Type B pancreatic cell (in vitro differentiated cells): Measurements from ENCODE around the gene CSH1. TPM values are rescaled to one million over a fixed set of nuclear protein-coding genes. Genes with fewer than 3 reads are reported as not detected.
"Not testable (repeated sequence)": the region's sequence is repeated elsewhere in the genome, so short reads cannot be mapped to it uniquely, and the experiment has no call there.

Experiments
- DNase-seq: peaks from one replicate; pipeline ENCODE4 v3.0.0; 2021; ENCODE audit warnings: mixed read lengths; ENCODE audit not compliant: unreplicated experiment; ENCODE audit errors: extremely low spot score
- H3K27ac Mint-ChIP-seq: 2 replicates; pipeline ENCODE4 v1.8.0; 2021; ENCODE audit warnings: mild to moderate bottlenecking, mixed read lengths
- H3K27me3 Mint-ChIP-seq: 2 replicates; pipeline ENCODE4 v1.8.0; 2021; ENCODE audit warnings: mixed read lengths
- H3K36me3 Mint-ChIP-seq: 2 replicates; pipeline ENCODE4 v1.8.0; 2021; ENCODE audit warnings: mixed read lengths
- H3K4me1 Mint-ChIP-seq: one replicate; pipeline ENCODE4 v1.8.0; 2021; ENCODE audit warnings: mixed read lengths; ENCODE audit not compliant: unreplicated experiment
- H3K4me3 Mint-ChIP-seq: 2 replicates; pipeline ENCODE4 v1.8.0; 2021; ENCODE audit warnings: mild to moderate bottlenecking, mixed read lengths
- H3K9me3 Mint-ChIP-seq: 2 replicates; pipeline ENCODE4 v1.8.0; 2021; ENCODE audit warnings: mixed read lengths
- CTCF ChIP-seq: fragments of 200-600 bp; sonication (generic); conservative IDR thresholded peaks from 2 replicates; pipeline ENCODE4 v1.5.0; 2021; ENCODE audit warnings: antibody characterized with exemption, mild to moderate bottlenecking
- total RNA-seq: library from RNA; stranded (reverse); gene quantifications from 2 replicates; pipeline ENCODE4 v1.2.1, GENCODE V29; 2021; ENCODE audit warnings: low replicate concordance

The CSH1 gene
- total RNA-seq, 1 donor from 2014 or later, result not detected

- H3K27ac Mint-ChIP-seq, result no peak overlapping the region
- no peak overlapping the region for H3K4me3 Mint-ChIP-seq
- no peaks in the 10 kb centered on the region for H3K36me3 Mint-ChIP-seq
- peaks cover 30% of the 10 kb centered on the region for H3K27me3 Mint-ChIP-seq
- no peak for DNase-seq
- H3K4me1 Mint-ChIP-seq, result no peaks in the 10 kb centered on the region
- no peak for TF ChIP-seq CTCF
- H3K9me3 Mint-ChIP-seq, result no peaks in the 10 kb centered on the region
Measured at GRCh38 chr17:63859257-63859656, 37.1 kb downstream of the CSH1 start.

DNA sequence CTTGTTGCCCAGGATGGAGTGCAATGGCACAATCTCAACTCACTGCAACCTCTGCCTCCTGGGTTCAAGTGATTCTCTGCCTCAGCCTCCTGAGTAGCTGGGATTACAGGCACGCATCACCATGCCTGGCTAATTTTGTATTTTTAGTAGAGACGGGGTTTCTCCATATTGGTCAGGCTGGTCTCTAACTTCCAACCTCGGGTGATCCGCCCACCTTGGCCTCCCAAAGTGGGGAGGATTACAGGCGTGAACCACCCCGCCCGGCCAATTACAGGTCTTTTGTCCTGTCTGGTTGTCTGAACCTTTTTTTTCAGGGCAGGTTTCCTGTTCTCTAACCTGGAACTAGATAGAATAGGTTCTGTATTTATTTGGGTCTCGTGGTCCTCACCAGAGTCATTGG, 39.9 kb downstream of the CSH1 start:
- DNase-seq, H3K4me3 Mint-ChIP-seq, H3K9me3 Mint-ChIP-seq, H3K27ac Mint-ChIP-seq, H3K4me1 Mint-ChIP-seq, H3K36me3 Mint-ChIP-seq: not testable (repeated sequence)
- peaks cover 34% of the 10 kb centered on the region for H3K27me3 Mint-ChIP-seq

GRCh38 chr17:63855185-63855584, 41.2 kb downstream of the CSH1 start:
- Mint-ChIP-seq H3K27ac (no peak overlapping the region), H3K4me1 (no peaks in the 10 kb centered on the region), H3K27me3 (peaks cover 26% of the 10 kb centered on the region), H3K36me3 (no peaks in the 10 kb centered on the region), H3K4me3 (no peak overlapping the region), H3K9me3 (no peaks in the 10 kb centered on the region)
- TF ChIP-seq CTCF, result no peak
- no peak for DNase-seq

DNA sequence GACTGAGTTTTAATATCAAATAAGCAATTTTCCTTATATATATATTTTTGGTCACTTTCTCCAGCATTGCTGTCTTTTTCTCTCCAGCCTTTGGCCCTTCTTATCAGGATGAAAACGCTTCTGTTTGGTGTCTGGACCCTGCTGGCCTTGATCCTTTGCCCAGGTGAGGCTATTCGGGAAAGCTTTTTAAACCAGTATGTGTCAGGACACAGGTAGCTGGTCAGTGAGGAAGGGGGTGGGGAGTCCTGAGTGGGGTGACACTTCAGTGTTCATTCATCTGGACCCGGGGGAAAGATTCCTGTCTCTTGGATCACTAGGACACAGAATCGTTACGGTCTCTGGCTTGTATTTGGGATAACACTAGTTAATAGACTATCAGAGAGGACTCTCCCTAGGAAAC, 41.7 kb downstream of the CSH1 start:
- Mint-ChIP-seq H3K4me3 (no peak overlapping the region), H3K27ac (no peak overlapping the region), H3K4me1 (no peaks in the 10 kb centered on the region), H3K27me3 (peaks cover 21% of the 10 kb centered on the region), H3K9me3 (no peaks in the 10 kb centered on the region), H3K36me3 (no peaks in the 10 kb centered on the region)
- no peak for DNase-seq
- TF ChIP-seq CTCF, result no peak

- no peak for DNase-seq
- H3K9me3 Mint-ChIP-seq, result peaks cover 4% of the 10 kb centered on the region
- TF ChIP-seq CTCF, result no peak
- H3K4me1 Mint-ChIP-seq, result peaks cover 4% of the 10 kb centered on the region
- no peak overlapping the region for H3K27ac Mint-ChIP-seq
- H3K36me3 Mint-ChIP-seq, result peaks cover 4% of the 10 kb centered on the region
- H3K27me3 Mint-ChIP-seq, result peaks cover 20% of the 10 kb centered on the region
- H3K4me3 Mint-ChIP-seq, result no peak overlapping the region
Measured at GRCh38 chr17:63853260-63853659, 43.1 kb downstream of the CSH1 start.

- Mint-ChIP-seq H3K27ac (no peak overlapping the region), H3K9me3 (peaks cover 4% of the 10 kb centered on the region), H3K27me3 (peaks cover 23% of the 10 kb centered on the region), H3K4me3 (no peak overlapping the region), H3K4me1 (peaks cover 4% of the 10 kb centered on the region), H3K36me3 (peaks cover 9% of the 10 kb centered on the region)
- no peak for DNase-seq
- no peak for TF ChIP-seq CTCF
Measured at GRCh38 chr17:63850401-63850800, 46.0 kb downstream of the CSH1 start.
